GM23338 (cell line): Measurements from ENCODE around the gene CENPH. TPM values are rescaled to one million over a fixed set of nuclear protein-coding genes. Genes with fewer than 3 reads are reported as not detected.
"Not testable (repeated sequence)": the region's sequence is repeated elsewhere in the genome, so short reads cannot be mapped to it uniquely, and the experiment has no call there.

ENCODE experiments used
- ATAC-seq: fragments of 200-7000 bp; cut with Tn5 transposase; 3 replicates; pipeline ENCODE4 v1.9.1; 2020
- DNase-seq: peaks from one replicate; pipeline ENCODE4 v3.0.0-alpha.2; 2015; ENCODE audit warnings: low spot score
- H2AFZ ChIP-seq: fragments of 200-600 bp; sonication (generic); 2 replicates; pipeline ENCODE4 v1.8.0; 2016; ENCODE audit warnings: antibody characterized with exemption, mild to moderate bottlenecking, moderate library complexity
- H3F3A ChIP-seq: fragments of 200-600 bp; sonication (generic); replicated peaks from 2 replicates; pipeline ENCODE4 v1.8.0; 2017; ENCODE audit warnings: antibody characterized with exemption, mixed run types, low read depth
- H3K27ac ChIP-seq: fragments of 200-600 bp; sonication (generic); 2 replicates; pipeline ENCODE4 v1.6.1; 2016; ENCODE audit warnings: low read depth
- H3K27me3 ChIP-seq: fragments of 200-600 bp; sonication (generic); 2 replicates; pipeline ENCODE4 v1.8.0; 2016; ENCODE audit warnings: mild to moderate bottlenecking, mixed run types, moderate library complexity; ENCODE audit not compliant: insufficient read depth
- H3K36me3 ChIP-seq: fragments of 200-600 bp; sonication (generic); 2 replicates; pipeline ENCODE4 v1.8.0; 2016; ENCODE audit warnings: mild to moderate bottlenecking; ENCODE audit not compliant: insufficient read depth
- H3K4me1 ChIP-seq: fragments of 200-600 bp; sonication (generic); 2 replicates; pipeline ENCODE4 v1.8.0; 2016; ENCODE audit warnings: mild to moderate bottlenecking, moderate library complexity; ENCODE audit not compliant: insufficient read depth
- H3K4me2 ChIP-seq: fragments of 200-600 bp; sonication (generic); 2 replicates; pipeline ENCODE4 v1.7.1; 2017; ENCODE audit warnings: mixed run types
- H3K4me3 ChIP-seq: fragments of 200-600 bp; sonication (generic); 2 replicates; pipeline ENCODE4 v1.6.1; 2016; ENCODE audit warnings: mixed run types
- H3K79me2 ChIP-seq: fragments of 200-600 bp; sonication (generic); replicated peaks from 2 replicates; pipeline ENCODE4 v1.8.0; 2017; ENCODE audit warnings: mild to moderate bottlenecking; ENCODE audit not compliant: insufficient read depth
- H3K9me2 ChIP-seq: fragments of 200-600 bp; sonication (generic); 2 replicates; pipeline ENCODE4 v1.8.0; 2017; ENCODE audit not compliant: insufficient read depth
- H4K20me1 ChIP-seq: fragments of 200-600 bp; sonication (generic); replicated peaks from 2 replicates; pipeline ENCODE4 v1.8.0; 2017; ENCODE audit warnings: mild to moderate bottlenecking; ENCODE audit not compliant: insufficient read depth
- H3K27ac Mint-ChIP-seq: 2 replicates; pipeline ENCODE4 v1.8.0; 2020; ENCODE audit warnings: inconsistent platforms, mild to moderate bottlenecking, moderate library complexity, mixed read lengths
- H3K27me3 Mint-ChIP-seq: 3 replicates; pipeline ENCODE4 v1.8.0; 2022; ENCODE audit warnings: low read depth, mild to moderate bottlenecking, moderate library complexity, mixed read lengths, inconsistent platforms; ENCODE audit not compliant: insufficient read depth, poor library complexity
- H3K36me3 Mint-ChIP-seq: 3 replicates; pipeline ENCODE4 v1.8.0; 2021; ENCODE audit warnings: low read depth, mild to moderate bottlenecking, inconsistent platforms, moderate library complexity, mixed read lengths
- H3K4me1 Mint-ChIP-seq: 3 replicates; pipeline ENCODE4 v1.8.0; 2020; ENCODE audit warnings: mild to moderate bottlenecking, inconsistent platforms, mixed read lengths
- H3K4me3 Mint-ChIP-seq: 3 replicates; pipeline ENCODE4 v1.8.0; 2021; ENCODE audit warnings: moderate library complexity, mild to moderate bottlenecking, inconsistent platforms, mixed read lengths
- H3K9me3 Mint-ChIP-seq: 3 replicates; pipeline ENCODE4 v1.8.0; 2020; ENCODE audit warnings: moderate library complexity, mild to moderate bottlenecking, inconsistent platforms, mixed read lengths
- CREB1 ChIP-seq: fragments of 250-450 bp; sonication (Bioruptor Pico); IDR thresholded peaks from 2 replicates; pipeline ENCODE4 v1.5.0; 2020; ENCODE audit warnings: low read depth, mild to moderate bottlenecking, moderate library complexity
- JUNB ChIP-seq: IDR thresholded peaks from one replicate; pipeline ENCODE4 v1.6.1; 2016; ENCODE audit warnings: antibody characterized with exemption; ENCODE audit not compliant: unreplicated experiment
- NANOG ChIP-seq: IDR thresholded peaks from 2 replicates; pipeline ENCODE4 v1.6.1; 2016; ENCODE audit warnings: antibody characterized with exemption, borderline replicate concordance
- POLR2AphosphoS5 ChIP-seq: IDR thresholded peaks from 2 replicates; pipeline ENCODE4 v1.6.1; 2016; ENCODE audit warnings: antibody characterized with exemption, low read depth
- polyA plus RNA-seq: library from polyadenylated mRNA; unstranded; fragments of >200 nt; fragmentation: Nextera tagmentation; extraction: Ambion mirVana; gene quantifications from 2 replicates; pipeline ENCODE4 v1.2.1, GENCODE V29; 2016
- total RNA-seq: library from RNA; depleted of rRNA; stranded (reverse); fragments of >200 nt; shearing (Covaris generic); gene quantifications from 2 replicates; pipeline ENCODE4 v1.2.3, GENCODE V29; 2014
- TF ChIP-seq, protein P1 (sequence below): fragments of 250-450 bp; sonication (Bioruptor Pico); IDR thresholded peaks from 2 replicates; pipeline ENCODE4 v1.5.0; 2020; ENCODE audit warnings: mild to moderate bottlenecking, moderate library complexity
- TF ChIP-seq, protein P2 (sequence below): IDR thresholded peaks from one replicate; pipeline ENCODE4 v1.6.1; 2018; ENCODE audit warnings: antibody characterized with exemption; ENCODE audit not compliant: unreplicated experiment
- TF ChIP-seq, protein P3 (sequence below): IDR thresholded peaks from 2 replicates; pipeline ENCODE4 v1.6.1; 2016; ENCODE audit warnings: antibody characterized with exemption

The CENPH gene
- total and polyA plus RNA-seq, 2 experiments from 2014 or later, result 99.4 to 107 TPM

DNA sequence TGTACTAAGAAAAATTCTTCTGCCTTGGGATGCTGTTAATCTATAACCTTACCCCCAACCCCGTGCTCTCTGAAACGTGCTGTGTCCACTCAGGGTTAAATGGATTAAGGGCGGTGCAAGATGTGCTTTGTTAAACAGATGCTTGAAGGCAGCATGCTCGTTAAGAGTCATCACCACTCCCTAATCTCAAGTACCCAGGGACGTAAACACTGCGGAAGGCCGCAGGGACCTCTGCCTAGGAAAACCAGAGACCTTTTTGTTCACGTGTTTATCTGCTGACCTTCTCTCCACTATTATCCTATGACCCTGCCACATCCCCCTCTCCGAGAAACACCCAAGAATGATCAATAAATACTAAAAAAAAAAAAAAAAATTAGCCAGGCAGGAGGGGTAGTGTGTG lies 31.4 kb downstream of the CENPH start:
- H3K4me3 ChIP-seq, H3F3A ChIP-seq, H3K9me2 ChIP-seq, H3K27ac Mint-ChIP-seq, H4K20me1 ChIP-seq, H3K36me3 ChIP-seq, H3K27me3 ChIP-seq, H3K4me3 Mint-ChIP-seq, DNase-seq, H3K4me2 ChIP-seq, H3K9me3 Mint-ChIP-seq, ATAC-seq, H3K4me1 Mint-ChIP-seq, H3K27ac ChIP-seq, H2AFZ ChIP-seq, H3K4me1 ChIP-seq, H3K27me3 Mint-ChIP-seq: not testable (repeated sequence)
- H3K36me3 Mint-ChIP-seq, result peaks cover 31% of the 10 kb centered on the region
- H3K79me2 ChIP-seq, result peaks cover 48% of the 10 kb centered on the region

DNA sequence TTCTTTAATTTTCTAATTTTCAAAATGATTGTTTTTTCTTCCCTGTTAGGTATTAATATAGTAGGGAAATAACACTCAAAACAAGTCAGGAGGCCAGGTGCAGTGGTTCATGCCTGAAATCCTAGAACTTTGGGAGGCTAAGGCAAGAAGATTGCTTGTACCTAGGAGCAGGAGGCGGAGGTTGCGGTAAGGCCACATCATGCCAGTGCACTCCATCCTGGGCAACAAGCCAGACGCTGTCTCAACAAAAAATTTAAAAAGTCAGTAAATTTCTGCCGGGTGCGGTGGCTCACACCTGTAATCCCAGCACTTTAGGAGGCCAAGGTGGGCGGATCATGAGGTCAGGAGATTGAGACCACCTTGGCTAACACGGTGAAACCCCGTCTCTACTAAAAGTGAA lies 35.1 kb downstream of the CENPH start:
- ATAC-seq, result no peak
- H3K4me2 ChIP-seq, result no peak overlapping the region
- no peaks in the 10 kb centered on the region for H3K27me3 ChIP-seq
- no peak overlapping the region for H3K27ac Mint-ChIP-seq
- no peak for DNase-seq
- no peak overlapping the region for H3K4me3 ChIP-seq
- no peak overlapping the region for H3K27ac ChIP-seq
- no peaks in the 10 kb centered on the region for H3K9me2 ChIP-seq
- H3K36me3 ChIP-seq, result peaks cover 19% of the 10 kb centered on the region; the same call in 1 of the 2 replicates
- no peak overlapping the region for H2AFZ ChIP-seq
- H3K9me3 Mint-ChIP-seq, result peaks cover 5% of the 10 kb centered on the region
- no peaks in the 10 kb centered on the region for H3K4me1 Mint-ChIP-seq
- H3K79me2 ChIP-seq, result peaks cover 34% of the 10 kb centered on the region
- TF ChIP-seq, protein P1, sequence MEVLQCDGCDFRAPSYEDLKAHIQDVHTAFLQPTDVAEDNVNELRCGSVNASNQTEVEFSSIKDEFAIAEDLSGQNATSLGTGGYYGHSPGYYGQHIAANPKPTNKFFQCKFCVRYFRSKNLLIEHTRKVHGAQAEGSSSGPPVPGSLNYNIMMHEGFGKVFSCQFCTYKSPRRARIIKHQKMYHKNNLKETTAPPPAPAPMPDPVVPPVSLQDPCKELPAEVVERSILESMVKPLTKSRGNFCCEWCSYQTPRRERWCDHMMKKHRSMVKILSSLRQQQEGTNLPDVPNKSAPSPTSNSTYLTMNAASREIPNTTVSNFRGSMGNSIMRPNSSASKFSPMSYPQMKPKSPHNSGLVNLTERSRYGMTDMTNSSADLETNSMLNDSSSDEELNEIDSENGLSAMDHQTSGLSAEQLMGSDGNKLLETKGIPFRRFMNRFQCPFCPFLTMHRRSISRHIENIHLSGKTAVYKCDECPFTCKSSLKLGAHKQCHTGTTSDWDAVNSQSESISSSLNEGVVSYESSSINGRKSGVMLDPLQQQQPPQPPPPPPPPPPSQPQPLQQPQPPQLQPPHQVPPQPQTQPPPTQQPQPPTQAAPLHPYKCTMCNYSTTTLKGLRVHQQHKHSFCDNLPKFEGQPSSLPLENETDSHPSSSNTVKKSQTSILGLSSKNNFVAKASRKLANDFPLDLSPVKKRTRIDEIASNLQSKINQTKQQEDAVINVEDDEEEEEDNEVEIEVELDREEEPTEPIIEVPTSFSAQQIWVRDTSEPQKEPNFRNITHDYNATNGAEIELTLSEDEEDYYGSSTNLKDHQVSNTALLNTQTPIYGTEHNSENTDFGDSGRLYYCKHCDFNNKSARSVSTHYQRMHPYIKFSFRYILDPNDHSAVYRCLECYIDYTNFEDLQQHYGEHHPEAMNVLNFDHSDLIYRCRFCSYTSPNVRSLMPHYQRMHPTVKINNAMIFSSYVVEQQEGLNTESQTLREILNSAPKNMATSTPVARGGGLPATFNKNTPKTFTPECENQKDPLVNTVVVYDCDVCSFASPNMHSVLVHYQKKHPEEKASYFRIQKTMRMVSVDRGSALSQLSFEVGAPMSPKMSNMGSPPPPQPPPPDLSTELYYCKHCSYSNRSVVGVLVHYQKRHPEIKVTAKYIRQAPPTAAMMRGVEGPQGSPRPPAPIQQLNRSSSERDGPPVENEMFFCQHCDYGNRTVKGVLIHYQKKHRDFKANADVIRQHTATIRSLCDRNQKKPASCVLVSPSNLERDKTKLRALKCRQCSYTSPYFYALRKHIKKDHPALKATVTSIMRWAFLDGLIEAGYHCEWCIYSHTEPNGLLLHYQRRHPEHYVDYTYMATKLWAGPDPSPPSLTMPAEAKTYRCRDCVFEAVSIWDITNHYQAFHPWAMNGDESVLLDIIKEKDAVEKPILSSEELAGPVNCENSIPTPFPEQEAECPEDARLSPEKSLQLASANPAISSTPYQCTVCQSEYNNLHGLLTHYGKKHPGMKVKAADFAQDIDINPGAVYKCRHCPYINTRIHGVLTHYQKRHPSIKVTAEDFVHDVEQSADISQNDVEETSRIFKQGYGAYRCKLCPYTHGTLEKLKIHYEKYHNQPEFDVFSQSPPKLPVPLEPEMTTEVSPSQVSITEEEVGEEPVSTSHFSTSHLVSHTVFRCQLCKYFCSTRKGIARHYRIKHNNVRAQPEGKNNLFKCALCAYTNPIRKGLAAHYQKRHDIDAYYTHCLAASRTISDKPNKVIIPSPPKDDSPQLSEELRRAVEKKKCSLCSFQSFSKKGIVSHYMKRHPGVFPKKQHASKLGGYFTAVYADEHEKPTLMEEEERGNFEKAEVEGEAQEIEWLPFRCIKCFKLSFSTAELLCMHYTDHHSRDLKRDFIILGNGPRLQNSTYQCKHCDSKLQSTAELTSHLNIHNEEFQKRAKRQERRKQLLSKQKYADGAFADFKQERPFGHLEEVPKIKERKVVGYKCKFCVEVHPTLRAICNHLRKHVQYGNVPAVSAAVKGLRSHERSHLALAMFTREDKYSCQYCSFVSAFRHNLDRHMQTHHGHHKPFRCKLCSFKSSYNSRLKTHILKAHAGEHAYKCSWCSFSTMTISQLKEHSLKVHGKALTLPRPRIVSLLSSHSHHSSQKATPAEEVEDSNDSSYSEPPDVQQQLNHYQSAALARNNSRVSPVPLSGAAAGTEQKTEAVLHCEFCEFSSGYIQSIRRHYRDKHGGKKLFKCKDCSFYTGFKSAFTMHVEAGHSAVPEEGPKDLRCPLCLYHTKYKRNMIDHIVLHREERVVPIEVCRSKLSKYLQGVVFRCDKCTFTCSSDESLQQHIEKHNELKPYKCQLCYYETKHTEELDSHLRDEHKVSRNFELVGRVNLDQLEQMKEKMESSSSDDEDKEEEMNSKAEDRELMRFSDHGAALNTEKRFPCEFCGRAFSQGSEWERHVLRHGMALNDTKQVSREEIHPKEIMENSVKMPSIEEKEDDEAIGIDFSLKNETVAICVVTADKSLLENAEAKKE (CRISPR knock-in tag), result no peak
- TF ChIP-seq, protein P2, sequence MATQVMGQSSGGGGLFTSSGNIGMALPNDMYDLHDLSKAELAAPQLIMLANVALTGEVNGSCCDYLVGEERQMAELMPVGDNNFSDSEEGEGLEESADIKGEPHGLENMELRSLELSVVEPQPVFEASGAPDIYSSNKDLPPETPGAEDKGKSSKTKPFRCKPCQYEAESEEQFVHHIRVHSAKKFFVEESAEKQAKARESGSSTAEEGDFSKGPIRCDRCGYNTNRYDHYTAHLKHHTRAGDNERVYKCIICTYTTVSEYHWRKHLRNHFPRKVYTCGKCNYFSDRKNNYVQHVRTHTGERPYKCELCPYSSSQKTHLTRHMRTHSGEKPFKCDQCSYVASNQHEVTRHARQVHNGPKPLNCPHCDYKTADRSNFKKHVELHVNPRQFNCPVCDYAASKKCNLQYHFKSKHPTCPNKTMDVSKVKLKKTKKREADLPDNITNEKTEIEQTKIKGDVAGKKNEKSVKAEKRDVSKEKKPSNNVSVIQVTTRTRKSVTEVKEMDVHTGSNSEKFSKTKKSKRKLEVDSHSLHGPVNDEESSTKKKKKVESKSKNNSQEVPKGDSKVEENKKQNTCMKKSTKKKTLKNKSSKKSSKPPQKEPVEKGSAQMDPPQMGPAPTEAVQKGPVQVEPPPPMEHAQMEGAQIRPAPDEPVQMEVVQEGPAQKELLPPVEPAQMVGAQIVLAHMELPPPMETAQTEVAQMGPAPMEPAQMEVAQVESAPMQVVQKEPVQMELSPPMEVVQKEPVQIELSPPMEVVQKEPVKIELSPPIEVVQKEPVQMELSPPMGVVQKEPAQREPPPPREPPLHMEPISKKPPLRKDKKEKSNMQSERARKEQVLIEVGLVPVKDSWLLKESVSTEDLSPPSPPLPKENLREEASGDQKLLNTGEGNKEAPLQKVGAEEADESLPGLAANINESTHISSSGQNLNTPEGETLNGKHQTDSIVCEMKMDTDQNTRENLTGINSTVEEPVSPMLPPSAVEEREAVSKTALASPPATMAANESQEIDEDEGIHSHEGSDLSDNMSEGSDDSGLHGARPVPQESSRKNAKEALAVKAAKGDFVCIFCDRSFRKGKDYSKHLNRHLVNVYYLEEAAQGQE, result no peak
- TF ChIP-seq JUNB, result no peak
- TF ChIP-seq CREB1 (CRISPR knock-in tag), result no peak
- no peak for TF ChIP-seq NANOG
- TF ChIP-seq POLR2AphosphoS5, result no peak
- TF ChIP-seq, protein P3, sequence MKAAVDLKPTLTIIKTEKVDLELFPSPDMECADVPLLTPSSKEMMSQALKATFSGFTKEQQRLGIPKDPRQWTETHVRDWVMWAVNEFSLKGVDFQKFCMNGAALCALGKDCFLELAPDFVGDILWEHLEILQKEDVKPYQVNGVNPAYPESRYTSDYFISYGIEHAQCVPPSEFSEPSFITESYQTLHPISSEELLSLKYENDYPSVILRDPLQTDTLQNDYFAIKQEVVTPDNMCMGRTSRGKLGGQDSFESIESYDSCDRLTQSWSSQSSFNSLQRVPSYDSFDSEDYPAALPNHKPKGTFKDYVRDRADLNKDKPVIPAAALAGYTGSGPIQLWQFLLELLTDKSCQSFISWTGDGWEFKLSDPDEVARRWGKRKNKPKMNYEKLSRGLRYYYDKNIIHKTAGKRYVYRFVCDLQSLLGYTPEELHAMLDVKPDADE, result no peak
- peaks cover 5% of the 10 kb centered on the region for H3K27me3 Mint-ChIP-seq
- no peaks in the 10 kb centered on the region for H4K20me1 ChIP-seq
- no peaks in the 10 kb centered on the region for H3K4me1 ChIP-seq
- H3F3A ChIP-seq, result no peaks in the 10 kb centered on the region
- H3K4me3 Mint-ChIP-seq, result no peak overlapping the region
- H3K36me3 Mint-ChIP-seq, result peaks cover 28% of the 10 kb centered on the region
